ENCODE measurements around the gene ASTN2. TPM values are rescaled to one million over a fixed set of nuclear protein-coding genes. Genes with fewer than 3 reads are reported as not detected.

ASTN2 gene
- total RNA-seq, 1 experiment from 2014 or later = 4.8 TPM

- Histone ChIP-seq H3K27me3 (ENCODE audit: insufficient read depth, low read length) (no peaks in the 10 kb centered on the region), H3K4me1 (ENCODE audit: control insufficient read depth in 1 of 2, insufficient read depth in 2 of 2, low read length in 2 of 2) (peaks cover 7 to 39% of the 10 kb centered on the region in 2 experiments; a peak in 3 of 4 replicates), H3K27ac (ENCODE audit: low read depth, low read length) (no peak overlapping the region), H3K9me2 (ENCODE audit: insufficient read depth) (no peaks in the 10 kb centered on the region), H4K20me1 (ENCODE audit: insufficient read depth) (no peaks in the 10 kb centered on the region), H3K79me2 (ENCODE audit: insufficient read depth, low read length) (no peaks in the 10 kb centered on the region), H3K9me3 (ENCODE audit: control insufficient read depth in 1 of 2, insufficient read depth in 1 of 2, low read depth in 1 of 2, low read length in 2 of 2) (no peaks in the 10 kb centered on the region), H3K9ac (ENCODE audit: low read length) (no peak overlapping the region), H3K4me3 (replicated peaks in 1 of 2; ENCODE audit: low read depth in 1 of 2, low read length in 2 of 2) (no peak overlapping the region), H2AFZ (ENCODE audit: low read depth, low read length, poor library complexity, severe bottlenecking) (no peak overlapping the region), H3K36me3 (ENCODE audit: control insufficient read depth in 1 of 2, insufficient read depth in 2 of 2, low read length in 2 of 2) (no peaks in the 10 kb centered on the region), H3K4me2 (ENCODE audit: low read length) (no peak overlapping the region)
- DNase-seq (ENCODE audit: low read depth, low spot score) = no peak
- ChIA-PET CTCF (no interaction called here), RAD21 (ENCODE audit: low non-redundant PET in 1 of 2, low total read pairs in 2 of 2, uncharacterized antibody in 2 of 2, unreplicated experiment in 2 of 2) (no interaction called here), POLR2A (no interaction called here)
- intact Hi-C loops (cut with micrococcal nuclease) = loop anchor here (5.0 kb wide), 1 partner anchor 614 kb away; no protein-coding TSS in a partner anchor
- BruUV-seq (replicated peaks) = no TSS peak
- no peak for ATAC-seq
- TF ChIP-seq ZBTB33 (IDR thresholded peaks at IDR 0.05; ENCODE audit: extremely low read depth, insufficient replicate concordance, low read length) = no peak
- TF ChIP-seq JUND (IDR thresholded peaks at IDR 0.05) = no peak
- TF ChIP-seq ATF3 (IDR thresholded peaks at IDR 0.05) = no peak
- TF ChIP-seq CTCF (IDR thresholded peaks at IDR 0.05 in 2 of 3, conservative IDR thresholded peaks at IDR 0.05 in 1 of 3; ENCODE audit: borderline replicate concordance in 1 of 3, insufficient read depth in 1 of 3, low read depth in 2 of 3, low read length in 2 of 3) = no peak
- no peak for TF ChIP-seq REST (IDR thresholded peaks at IDR 0.05; ENCODE audit: low read depth)
- no peak for TF ChIP-seq POLR2A (IDR thresholded peaks at IDR 0.05; ENCODE audit: borderline replicate concordance, extremely low read depth, insufficient read depth, insufficient read length)
- no peak for TF ChIP-seq ZNF274 (IDR thresholded peaks at IDR 0.05; ENCODE audit: low read depth, low read length)
- TF ChIP-seq SIN3A (IDR thresholded peaks at IDR 0.05; ENCODE audit: low read depth) = no peak
- TF ChIP-seq ELF1 (IDR thresholded peaks at IDR 0.05; ENCODE audit: borderline replicate concordance, low read depth) = no peak
- no peak for TF ChIP-seq SP1 (IDR thresholded peaks at IDR 0.05; ENCODE audit: low read depth)
- no peak for TF ChIP-seq FOSL1 (IDR thresholded peaks at IDR 0.05; ENCODE audit: low read depth)
- no peak for TF ChIP-seq CBX3 (IDR thresholded peaks at IDR 0.05; ENCODE audit: low read depth)
- no peak for TF ChIP-seq MAX (IDR thresholded peaks at IDR 0.05)
- no peak for TF ChIP-seq TCF7L2 (IDR thresholded peaks at IDR 0.05; ENCODE audit: borderline replicate concordance, extremely low read depth, insufficient read depth, insufficient read length)
- TF ChIP-seq POLR2AphosphoS5 (IDR thresholded peaks at IDR 0.05; ENCODE audit: low read depth, low read length) = no peak
- TF ChIP-seq ZFX (IDR thresholded peaks at IDR 0.05) = no peak
- no peak for TF ChIP-seq RAD21 (IDR thresholded peaks at IDR 0.05; ENCODE audit: low read depth)
- TF ChIP-seq EZH2phosphoT487 (IDR thresholded peaks at IDR 0.05; ENCODE audit: borderline replicate concordance) = no peak
- no peak for TF ChIP-seq YY1 (IDR thresholded peaks at IDR 0.05; ENCODE audit: extremely low read depth, insufficient replicate concordance, low read depth, low read length)
These were observed 918.7 kb downstream of the ASTN2 start for GRCh38 chr9:116496167-116496566.
